Left colon (tissue), 2 donors: ENCODE measurements around the gene AQR. TPM values are rescaled to one million over a fixed set of nuclear protein-coding genes. Genes with fewer than 3 reads are reported as not detected.

ENCODE experiments used
- ATAC-seq: fragments of 200-7000 bp; cut with Tn5 transposase; one replicate; pipeline ENCODE4 v1.9.1; 2020; ENCODE audit warnings: mild to moderate bottlenecking, moderate library complexity
- DNase-seq, 2 donors: peaks; one replicate each; pipeline ENCODE4 v3.0.0-alpha.2; 2020
- intact Hi-C, 2 donors: fragments of 100-400 bp; cut with DNase I in 1 of 2; cut with micrococcal nuclease in 1 of 2; formaldehyde crosslinking; loops; one replicate each; pipeline versions ENCODE4 v1.11.2 to v1.14.0; 2022; cut with DNase I, micrococcal nuclease
- total RNA-seq, 2 donors: library from RNA; stranded (reverse); fragmentation: NEBNext Ultra II Directional; extraction: Animal tissue kit (Norgen Biotek cat#: 25700); gene quantifications; one replicate each; pipeline ENCODE4 v1.2.1, GENCODE V29; 2021
- donor health status: DM: no; HTN: no; CAD: no.
- donor health status: DM: yes; HTN: yes; CAD: no.

AQR gene
- total RNA-seq, 2 donors from 2014 or later, result 22.7 to 24.3 TPM

- intact Hi-C loops, result no loop called here
- ATAC-seq (no peak), DNase-seq (no peak)
These were observed 76.5 kb downstream of the AQR start for GRCh38 chr15:34892963-34893591.

GRCh38 chr15:34890424-34890823 is 79.1 kb downstream of the AQR start:
- no peak for ATAC-seq
- intact Hi-C loops, result no loop called here
- no peak for DNase-seq

GRCh38 chr15:34889476-34889875 is 80.1 kb downstream of the AQR start:
- intact Hi-C loops, result no loop called here
- DNase-seq, result no peak
- no peak for ATAC-seq

GRCh38 chr15:34886134-34886533 is 83.4 kb downstream of the AQR start:
- intact Hi-C loops, result no loop called here
- no peak for DNase-seq
- no peak for ATAC-seq

- intact Hi-C loops, result no loop called here
- ATAC-seq (no peak), DNase-seq (no peak)
These were observed 85.9 kb downstream of the AQR start for GRCh38 chr15:34883633-34884032.

GRCh38 chr15:34883042-34883441 is 86.5 kb downstream of the AQR start:
- intact Hi-C loops, result no loop called here
- no peak for DNase-seq
- no peak for ATAC-seq

DNA sequence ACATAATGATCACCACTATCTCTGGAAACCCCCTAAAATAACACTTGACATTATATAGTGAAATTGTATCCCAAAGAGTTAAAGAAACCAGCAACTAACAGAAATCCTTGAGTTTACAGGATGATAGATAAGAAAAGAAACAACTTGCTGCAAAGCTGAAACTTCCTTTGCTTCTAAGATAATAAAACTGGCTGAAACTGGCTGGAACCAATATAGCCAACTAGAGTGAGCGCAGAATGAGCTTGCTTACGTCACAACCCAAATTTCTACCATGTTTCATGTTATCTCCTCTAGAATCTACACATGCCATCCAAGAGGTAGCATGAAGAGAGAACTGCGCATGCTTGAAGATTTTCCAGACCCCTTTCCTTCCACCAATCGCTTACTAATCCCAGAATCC is 90.4 kb downstream of the AQR start:
- ATAC-seq (no peak), DNase-seq (no peak)
- intact Hi-C loops, result no loop called here

GRCh38 chr15:34876640-34877039 is 92.9 kb downstream of the AQR start:
- intact Hi-C loops, result no loop called here
- DNase-seq (no peak), ATAC-seq (no peak)

GRCh38 chr15:34869110-34869509 is 100.4 kb downstream of the AQR start:
- no peak for DNase-seq
- intact Hi-C loops, result no loop called here
- no peak for ATAC-seq

- intact Hi-C loops, result no loop called here
- DNase-seq (no peak), ATAC-seq (no peak)
These were observed 104.0 kb downstream of the AQR start for GRCh38 chr15:34865531-34865930.

DNA sequence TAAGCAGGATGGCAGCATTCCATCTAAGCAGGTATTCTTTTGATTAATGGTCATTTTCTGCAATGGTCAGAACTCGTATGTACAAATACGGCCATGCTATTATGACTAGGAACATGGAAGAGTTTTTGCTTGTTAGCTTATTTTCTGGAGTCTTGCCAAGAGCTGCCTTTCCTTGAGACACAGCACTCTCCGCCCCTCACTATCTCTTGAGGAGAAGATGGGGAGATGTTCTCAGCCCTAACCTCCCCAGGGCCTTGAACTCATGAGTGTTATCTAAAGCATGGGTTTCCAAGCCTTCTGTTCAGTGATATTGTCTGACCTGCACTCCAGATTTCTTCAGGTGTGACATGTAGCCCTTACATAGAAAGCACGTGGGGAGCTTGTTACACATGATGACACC is 108.3 kb downstream of the AQR start:
- ATAC-seq, result no peak
- intact Hi-C loops, result no loop called here

DNA sequence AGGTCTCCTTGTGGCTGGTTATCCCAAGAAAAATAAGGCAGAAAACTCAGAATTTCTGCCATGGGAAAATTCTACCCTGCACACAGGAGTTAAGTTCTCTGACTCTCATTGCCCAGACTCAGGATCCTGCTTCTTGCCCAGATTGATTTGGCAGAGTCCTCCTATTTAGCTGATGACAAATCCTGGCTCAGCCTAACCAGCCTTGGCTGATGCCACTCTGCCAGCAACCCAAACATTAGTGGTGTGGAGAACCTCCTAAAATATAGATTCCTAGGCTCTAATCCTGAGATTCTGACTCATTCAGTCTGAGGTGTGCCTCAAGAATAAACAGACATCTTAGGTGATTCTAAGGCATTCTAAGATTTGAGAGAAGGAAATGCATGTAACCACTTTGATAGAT is 113.6 kb downstream of the AQR start:
- no peak for ATAC-seq
- intact Hi-C loops, result no loop called here
- no peak for DNase-seq

More for the DNA sequence above, 108.3 kb downstream of the AQR start:
- DNase-seq, result no peak

DNA sequence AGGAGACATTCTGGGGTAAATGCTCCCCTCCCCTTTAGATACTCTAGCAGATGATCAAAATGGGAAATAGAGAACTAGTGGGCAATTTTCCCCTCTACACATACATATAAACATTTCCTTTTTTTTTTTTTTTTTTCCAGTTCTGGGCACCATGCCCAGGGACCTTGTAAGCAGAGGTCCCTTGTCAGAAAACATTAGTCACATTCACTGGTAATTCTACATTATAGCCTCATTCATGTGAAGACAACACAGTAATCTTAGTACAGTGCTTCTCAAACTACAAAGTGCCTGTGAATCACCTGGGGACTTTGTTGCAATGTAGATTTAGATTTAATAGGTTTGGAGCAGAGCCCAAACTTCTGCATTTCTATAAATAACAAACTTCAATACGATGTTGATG is 114.1 kb downstream of the AQR start:
- DNase-seq (no peak), ATAC-seq (no peak)
- intact Hi-C loops, result no loop called here

GRCh38 chr15:34854232-34854631 is 115.3 kb downstream of the AQR start:
- DNase-seq (no peak), ATAC-seq (no peak)
- intact Hi-C loops, result no loop called here

- DNase-seq (no peak), ATAC-seq (no peak)
- intact Hi-C loops, result no loop called here
These were observed 116.4 kb downstream of the AQR start for GRCh38 chr15:34853001-34853758.

DNA sequence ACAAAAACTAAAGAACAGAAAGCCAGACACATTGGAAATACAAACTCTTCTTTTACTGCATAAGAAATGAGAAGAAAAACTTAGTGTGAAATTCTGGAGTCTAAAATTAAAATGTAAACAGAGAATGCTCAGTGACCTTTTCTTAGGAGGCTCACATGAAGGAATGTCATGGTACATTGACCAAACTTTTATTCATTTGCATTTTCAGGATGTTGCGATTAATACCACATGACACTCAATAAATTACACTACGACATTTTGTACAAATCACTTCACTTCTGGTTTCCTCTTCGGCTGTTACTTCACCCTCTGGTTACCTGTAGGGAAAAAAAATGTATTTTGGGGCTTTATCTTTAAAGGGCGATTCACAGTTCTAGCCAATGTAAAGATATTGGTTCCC is 117.8 kb downstream of the AQR start:
- intact Hi-C loops, result no loop called here
- ATAC-seq (no peak), DNase-seq (no peak)

DNA sequence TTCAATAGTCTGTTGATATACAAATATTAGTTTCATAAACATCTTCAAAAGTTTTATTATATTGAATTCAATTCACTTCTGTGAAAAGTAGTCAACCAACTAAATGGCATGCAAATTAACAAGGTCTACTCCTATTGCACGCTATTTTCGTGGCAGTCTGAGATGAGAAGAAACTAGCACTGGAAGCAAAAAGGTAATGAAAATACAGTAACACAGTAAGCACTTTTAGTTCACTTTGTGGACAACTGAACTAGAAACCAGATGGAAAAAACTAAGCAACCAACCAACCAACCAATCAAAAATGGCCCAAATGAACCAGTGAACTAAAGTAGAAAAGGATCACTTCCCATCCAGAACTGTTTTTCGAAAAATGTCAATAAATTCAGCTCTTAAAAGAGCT is 118.5 kb downstream of the AQR start:
- ATAC-seq (no peak), DNase-seq (no peak)
- intact Hi-C loops, result no loop called here

DNA sequence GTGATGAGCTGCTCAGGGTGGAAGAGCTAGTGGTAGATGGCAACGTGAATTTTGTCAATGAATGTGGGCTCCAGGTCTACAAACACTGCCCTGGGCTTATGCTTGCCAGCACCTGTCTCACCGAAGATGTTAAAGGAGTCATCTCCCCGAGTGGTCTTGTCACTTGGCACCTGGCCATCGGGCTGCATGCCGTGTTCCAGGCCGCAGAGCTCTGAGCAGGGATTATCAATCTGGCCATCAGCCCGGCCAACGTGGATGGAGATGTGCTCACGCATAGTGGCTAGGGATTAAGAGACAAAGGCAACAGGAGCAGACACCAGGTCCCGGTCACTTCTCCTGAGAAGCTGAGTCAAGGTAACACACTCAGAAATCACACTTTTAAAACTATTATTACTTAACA is 119.4 kb downstream of the AQR start:
- DNase-seq, result no peak
- intact Hi-C loops, result no loop called here
- ATAC-seq, result no peak

- intact Hi-C loops, result no loop called here
- ATAC-seq, result no peak
- DNase-seq, result no peak
These were observed 120.1 kb downstream of the AQR start for GRCh38 chr15:34849364-34849959.

- DNase-seq (no peak), ATAC-seq (no peak)
- intact Hi-C loops, result no loop called here
These were observed 121.9 kb downstream of the AQR start for GRCh38 chr15:34847598-34847997.
